GM21529 (cell line): Measurements from ENCODE around the gene TFCP2.

Experiments used
- ATAC-seq: cut with Tn5 transposase; IDR thresholded peaks from one replicate; pipeline ENCODE4 v1.9.1; 2021; ENCODE audit not compliant: unreplicated experiment

Gene TFCP2

GRCh38 chr12:51197736-51198567 is 25.0 kb upstream of the TFCP2 start:
- no peak for ATAC-seq

GRCh38 chr12:51196547-51196946 is 23.6 kb upstream of the TFCP2 start:
- no peak for ATAC-seq

- ATAC-seq: no peak
Measured at GRCh38 chr12:51195841-51196240, 22.9 kb upstream of the TFCP2 start.

- ATAC-seq: no peak
Measured at GRCh38 chr12:51192284-51192671, 19.3 kb upstream of the TFCP2 start.

GRCh38 chr12:51191516-51192283 is 18.8 kb upstream of the TFCP2 start:
- no peak for ATAC-seq

- no peak for ATAC-seq
Measured at GRCh38 chr12:51190820-51191219, 17.9 kb upstream of the TFCP2 start.

GRCh38 chr12:51189790-51190355 is 16.9 kb upstream of the TFCP2 start:
- no peak for ATAC-seq

- ATAC-seq: peak; percentile 71
Measured at GRCh38 chr12:51188359-51189051, 15.6 kb upstream of the TFCP2 start.

GRCh38 chr12:51187370-51187987 is 14.5 kb upstream of the TFCP2 start:
- no peak for ATAC-seq

- ATAC-seq: no peak
Measured at GRCh38 chr12:51186465-51187085, 13.6 kb upstream of the TFCP2 start.

GRCh38 chr12:51185171-51185717 is 12.3 kb upstream of the TFCP2 start:
- no peak for ATAC-seq

GRCh38 chr12:51183816-51184215 is 10.9 kb upstream of the TFCP2 start:
- no peak for ATAC-seq

- no peak for ATAC-seq
Measured at GRCh38 chr12:51183349-51183748, 10.4 kb upstream of the TFCP2 start.

GRCh38 chr12:51181558-51181957 is 8.6 kb upstream of the TFCP2 start:
- ATAC-seq: no peak

GRCh38 chr12:51177897-51178296 is 5.0 kb upstream of the TFCP2 start:
- ATAC-seq: no peak

GRCh38 chr12:51174501-51174900 is 1.6 kb upstream of the TFCP2 start:
- ATAC-seq: no peak

GRCh38 chr12:51171884-51172514 is 936 bp downstream of the TFCP2 start:
- peak; percentile 25 for ATAC-seq

- ATAC-seq: no peak
Measured at GRCh38 chr12:51163795-51164194, 9.1 kb downstream of the TFCP2 start.

GRCh38 chr12:51162217-51162616 is 10.7 kb downstream of the TFCP2 start:
- no peak for ATAC-seq
